GM12878 (cell line): ENCODE data around the gene CDO1. TPM values are rescaled to one million over a fixed set of nuclear protein-coding genes. Genes with fewer than 3 reads are reported as not detected.

Source experiments
- ATAC-seq: fragments of 200-7000 bp; cut with Tn5 transposase; 3 replicates; pipeline ENCODE4 v1.9.1; 2020; ENCODE audit warnings: mild to moderate bottlenecking, moderate library complexity
- BruUV-seq: library from RNA; stranded (reverse); fragments of 400-500 nt; replicated peaks from 2 replicates; lab custom pipeline; 2021; lab: Mats Ljungman, UMichigan
- CTCF ChIA-PET: fragments of 300-600 bp; sonication (Branson Sonifier 250); formaldehyde crosslinking; extraction: SDS; loops from one replicate; lab custom pipeline; 2021; ENCODE audit warnings: inconsistent platforms; lab: Yijun Ruan, JAX
- POLR2A ChIA-PET: fragments of 350-600 bp; formaldehyde crosslinking; extraction: SDS; loops from one replicate; lab custom pipeline; 2021; ENCODE audit warnings: inconsistent platforms; lab: Charles Lee
- RAD21 ChIA-PET: fragments of 300-600 bp; sonication (Branson Sonifier 250); formaldehyde crosslinking; loops from one replicate; lab custom pipeline; 2023; ENCODE audit warnings: antibody characterized with exemption; ENCODE audit not compliant: unreplicated experiment; lab: Charles Lee
- SMC1A ChIA-PET: fragments of 300-600 bp; sonication (Branson Sonifier 250); formaldehyde crosslinking; loops from one replicate; lab custom pipeline; 2023; ENCODE audit not compliant: unreplicated experiment, uncharacterized antibody; lab: Charles Lee
- DNase-seq: peaks from one replicate; pipeline ENCODE4 v3.0.0-alpha.2; 2011; ENCODE audit warnings: low read depth, low spot score
- FAIRE-seq: peaks from 3 replicates; lab custom pipeline; 2011; peaks lifted over from hg19 to GRCh38; lab: Jason Lieb, UNC
- H2AFZ ChIP-seq: 2 replicates; pipeline ENCODE4 v1.6.0; 2011; ENCODE audit warnings: low read depth, low read length, control low read depth; ENCODE audit not compliant: control insufficient read depth
- H3K27ac ChIP-seq: 2 replicates; pipeline ENCODE4 v1.5.1; 2011; ENCODE audit warnings: control low read depth; ENCODE audit not compliant: control insufficient read depth, insufficient read depth
- H3K27me3 ChIP-seq, 2 experiments: replicated peaks in 1 of 2; 2 replicates each; pipeline versions ENCODE4 v1.6.0 to v1.6.1; 2011; ENCODE audit warnings: low read length in 1 of 2; ENCODE audit not compliant: control insufficient read depth in 2 of 2, insufficient read depth in 2 of 2
- H3K36me3 ChIP-seq, 2 experiments: 2 replicates each; pipeline ENCODE4 v1.5.1; 2011; ENCODE audit warnings: low read length in 1 of 2; ENCODE audit not compliant: control insufficient read depth in 2 of 2, insufficient read depth in 2 of 2
- H3K4me1 ChIP-seq: 2 replicates; pipeline ENCODE4 v1.6.1; 2011; ENCODE audit warnings: mild to moderate bottlenecking, low read length, moderate library complexity, mixed read lengths; ENCODE audit not compliant: control insufficient read depth, insufficient read depth
- H3K4me2 ChIP-seq: 2 replicates; pipeline ENCODE4 v1.6.0; 2011; ENCODE audit warnings: control low read depth; ENCODE audit not compliant: control insufficient read depth, insufficient read depth
- H3K4me3 ChIP-seq: fragments of 200-600 bp; sonication (generic); 2 replicates; pipeline ENCODE4 v1.5.1; 2016
- H3K79me2 ChIP-seq: 2 replicates; pipeline ENCODE4 v1.6.0; 2011; ENCODE audit warnings: low read length; ENCODE audit not compliant: control insufficient read depth, insufficient read depth
- H3K9ac ChIP-seq: 2 replicates; pipeline ENCODE4 v1.8.0; 2011; ENCODE audit warnings: low read length, control low read depth, mixed read lengths; ENCODE audit not compliant: control insufficient read depth, insufficient read depth
- H3K9me3 ChIP-seq: replicated peaks from 3 replicates; pipeline ENCODE4 v1.5.1; 2011; ENCODE audit warnings: mild to moderate bottlenecking, low read length; ENCODE audit not compliant: control insufficient read depth, insufficient read depth
- H4K20me1 ChIP-seq: 2 replicates; pipeline ENCODE4 v1.6.0; 2011; ENCODE audit not compliant: control insufficient read depth, insufficient read depth
- ATF7 ChIP-seq: fragments of 450-650 bp; IDR thresholded peaks from 2 replicates; pipeline ENCODE4 v1.6.1; 2016; ENCODE audit warnings: low read depth, mild to moderate bottlenecking
- CBFB ChIP-seq: IDR thresholded peaks from 2 replicates; pipeline ENCODE4 v1.6.1; 2016; ENCODE audit warnings: antibody characterized with exemption, low read depth
- EZH2 ChIP-seq: IDR thresholded peaks from 2 replicates; pipeline ENCODE4 v1.6.1; 2012; ENCODE audit warnings: low read depth, mild to moderate bottlenecking, control low read depth, inconsistent platforms, low read length, borderline replicate concordance; ENCODE audit not compliant: control insufficient read depth
- HCFC1 ChIP-seq: fragments of 150-350 bp; IDR thresholded peaks from 2 replicates; pipeline ENCODE4 v1.6.1; 2014; ENCODE audit warnings: low read length
- NRF1 ChIP-seq: conservative IDR thresholded peaks from 2 replicates; pipeline ENCODE4 v1.6.1; 2011; ENCODE audit warnings: mild to moderate bottlenecking, low read depth, low read length, improper control_type of control experiment
- SIX5 ChIP-seq: IDR thresholded peaks from 2 replicates; pipeline ENCODE4 v1.6.1; 2011; ENCODE audit warnings: mild to moderate bottlenecking, low read depth, low read length, moderate library complexity; ENCODE audit not compliant: severe bottlenecking
- SMAD5 ChIP-seq: IDR thresholded peaks from 2 replicates; pipeline ENCODE4 v1.6.1; 2016; ENCODE audit warnings: antibody characterized with exemption, low read depth
- SMARCA5 ChIP-seq: fragments of 450-650 bp; IDR thresholded peaks from 2 replicates; pipeline ENCODE4 v1.6.1; 2017; ENCODE audit warnings: mild to moderate bottlenecking
- SUZ12 ChIP-seq: fragments of 200-600 bp; sonication (generic); IDR thresholded peaks from one replicate; pipeline ENCODE4 v1.6.1; 2018; ENCODE audit warnings: antibody characterized with exemption, mild to moderate bottlenecking; ENCODE audit not compliant: unreplicated experiment
- WGBS: methylation state at CpG from one replicate; pipeline ENCODE4 v1.1.6; 2016; ENCODE audit warnings: low lambda C conversion rate; ENCODE audit not compliant: insufficient replicate concordance, insufficient coverage; ENCODE audit errors: missing lambda C conversion rate; 5-methylcytosine and 5-hydroxymethylcytosine counted together
- in situ Hi-C: fragments of 300-500 bp; cut with MboI; formaldehyde crosslinking; loops from 9 replicates; pipeline ENCODE4 v1.14.3; 2018; ENCODE audit warnings: mixed read lengths
- intact Hi-C: fragments of 100-400 bp; cut with micrococcal nuclease; formaldehyde crosslinking; loops from one replicate; pipeline ENCODE4 v1.14.2; 2022; ENCODE audit not compliant: unreplicated experiment
- polyA plus RNA-seq, 11 experiments: library from polyadenylated mRNA; depleted of rRNA in 4 of 11; unstranded in 6 of 11; stranded (reverse) in 5 of 11; fragments of >200 nt; fragmentation: Nextera tagmentation in 4 of 11; fragmentation: Illumina TruSeq in 1 of 11; extraction: Ambion mirVana in 4 of 11; extraction: Trizol in 1 of 11; gene quantifications; 1 replicate in 1 of 11; 2 replicates in 10 of 11; pipeline versions ENCODE4 v1.2.1 to v1.2.3, GENCODE V29; 2011 to 2016; ENCODE audit warnings: inconsistent platforms in 2 of 11, missing spikeins in 2 of 11, low read depth in 1 of 11
- total RNA-seq, 4 experiments: library from RNA; depleted of rRNA in 3 of 4; stranded (reverse); fragments of >200 nt in 3 of 4; fragmentation: Illumina TruSeq in 1 of 4; extraction: Trizol in 1 of 4; gene quantifications; 2 replicates each; pipeline versions ENCODE4 v1.2.1 to v1.2.3, GENCODE V29; 2013 to 2021
- TF ChIP-seq, protein P1 (sequence below): IDR thresholded peaks from 2 replicates; pipeline ENCODE4 v1.6.1; 2012; ENCODE audit warnings: low read depth, low read length, improper control_type of control experiment
- TF ChIP-seq, protein P2 (sequence below): fragments of 450-650 bp; IDR thresholded peaks from 2 replicates; pipeline ENCODE4 v1.6.1; 2016; ENCODE audit warnings: mild to moderate bottlenecking
- TF ChIP-seq, protein P3 (sequence below): fragments of 450-650 bp; IDR thresholded peaks from 2 replicates; pipeline ENCODE4 v1.6.1; 2017; ENCODE audit warnings: borderline replicate concordance
- TF ChIP-seq, protein P4 (sequence below): fragments of 450-650 bp; formaldehyde crosslinking; IDR thresholded peaks from 2 replicates; pipeline ENCODE4 v1.4.0; 2020; ENCODE audit warnings: mild to moderate bottlenecking, moderate library complexity

The CDO1 gene
- total and polyA plus RNA-seq, 10 of the 15 experiments (the other 5 are each of a cell fraction or from before 2014, with no cell fraction given), result 0.05 TPM; not detected in 9

DNA sequence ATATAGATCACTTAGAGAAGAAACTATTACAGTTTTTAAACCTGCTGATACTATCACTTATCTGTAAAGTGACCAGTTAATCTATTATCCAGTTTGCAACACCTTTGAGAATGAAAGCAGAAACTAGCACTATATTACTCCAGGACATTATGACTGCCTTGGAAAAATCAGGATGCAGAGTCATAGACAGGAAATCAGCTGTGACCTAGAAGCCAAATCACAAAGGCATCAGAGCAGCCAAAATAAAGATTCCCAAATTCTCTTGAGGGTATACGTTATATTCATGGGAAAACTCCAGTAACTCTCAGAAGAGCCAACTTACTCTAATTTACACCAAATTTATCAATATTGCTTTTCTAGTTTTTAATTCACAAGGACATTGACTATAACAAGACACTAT is 49.9 kb downstream of the CDO1 start:
- 0% methylated on average over 1 of the region's 1 CpG for WGBS
- no TSS peak for BruUV-seq
- in situ Hi-C loops (no loop called here), intact Hi-C loops (no loop called here)
- RAD21 ChIA-PET, result no interaction called here
- H3K4me3 ChIP-seq, result no peak overlapping the region
- H3K9me3 ChIP-seq, result no peaks in the 10 kb centered on the region; the same call in 2 of the 3 replicates
- H3K4me1 ChIP-seq, result no peaks in the 10 kb centered on the region
- no peak overlapping the region for H2AFZ ChIP-seq
- POLR2A ChIA-PET, result no interaction called here
- H3K36me3 ChIP-seq, result no peaks in the 10 kb centered on the region
- SMC1A ChIA-PET, result interaction anchor here (0.7 kb wide), 2 partner anchors 12 to 101 kb away, joined by 3 to 4 read pairs; no protein-coding TSS in a partner anchor
- no peak overlapping the region for H3K27ac ChIP-seq
- no peak overlapping the region for H3K9ac ChIP-seq
- H3K27me3 ChIP-seq, result no peaks in the 10 kb centered on the region
- H3K79me2 ChIP-seq, result no peaks in the 10 kb centered on the region
- FAIRE-seq, result no peak
- no peak for DNase-seq
- CTCF ChIA-PET, result interaction anchor here (1.2 to 1.6 kb wide), 2 partner anchors 16 to 61 kb away, joined by 3 to 4 read pairs; no protein-coding TSS in a partner anchor
- H4K20me1 ChIP-seq, result no peaks in the 10 kb centered on the region
- TF ChIP-seq, protein P1, sequence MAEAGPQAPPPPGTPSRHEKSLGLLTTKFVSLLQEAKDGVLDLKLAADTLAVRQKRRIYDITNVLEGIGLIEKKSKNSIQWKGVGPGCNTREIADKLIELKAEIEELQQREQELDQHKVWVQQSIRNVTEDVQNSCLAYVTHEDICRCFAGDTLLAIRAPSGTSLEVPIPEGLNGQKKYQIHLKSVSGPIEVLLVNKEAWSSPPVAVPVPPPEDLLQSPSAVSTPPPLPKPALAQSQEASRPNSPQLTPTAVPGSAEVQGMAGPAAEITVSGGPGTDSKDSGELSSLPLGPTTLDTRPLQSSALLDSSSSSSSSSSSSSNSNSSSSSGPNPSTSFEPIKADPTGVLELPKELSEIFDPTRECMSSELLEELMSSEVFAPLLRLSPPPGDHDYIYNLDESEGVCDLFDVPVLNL, result no peak
- TF ChIP-seq SMAD5 (no peak), CBFB (no peak), SUZ12 (no peak), SIX5 (no peak), NRF1 (no peak), HCFC1 (no peak), ATF7 (no peak), EZH2 (no peak), SMARCA5 (no peak)
- TF ChIP-seq, protein P2, sequence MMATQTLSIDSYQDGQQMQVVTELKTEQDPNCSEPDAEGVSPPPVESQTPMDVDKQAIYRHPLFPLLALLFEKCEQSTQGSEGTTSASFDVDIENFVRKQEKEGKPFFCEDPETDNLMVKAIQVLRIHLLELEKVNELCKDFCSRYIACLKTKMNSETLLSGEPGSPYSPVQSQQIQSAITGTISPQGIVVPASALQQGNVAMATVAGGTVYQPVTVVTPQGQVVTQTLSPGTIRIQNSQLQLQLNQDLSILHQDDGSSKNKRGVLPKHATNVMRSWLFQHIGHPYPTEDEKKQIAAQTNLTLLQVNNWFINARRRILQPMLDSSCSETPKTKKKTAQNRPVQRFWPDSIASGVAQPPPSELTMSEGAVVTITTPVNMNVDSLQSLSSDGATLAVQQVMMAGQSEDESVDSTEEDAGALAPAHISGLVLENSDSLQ, result no peak
- TF ChIP-seq, protein P3, sequence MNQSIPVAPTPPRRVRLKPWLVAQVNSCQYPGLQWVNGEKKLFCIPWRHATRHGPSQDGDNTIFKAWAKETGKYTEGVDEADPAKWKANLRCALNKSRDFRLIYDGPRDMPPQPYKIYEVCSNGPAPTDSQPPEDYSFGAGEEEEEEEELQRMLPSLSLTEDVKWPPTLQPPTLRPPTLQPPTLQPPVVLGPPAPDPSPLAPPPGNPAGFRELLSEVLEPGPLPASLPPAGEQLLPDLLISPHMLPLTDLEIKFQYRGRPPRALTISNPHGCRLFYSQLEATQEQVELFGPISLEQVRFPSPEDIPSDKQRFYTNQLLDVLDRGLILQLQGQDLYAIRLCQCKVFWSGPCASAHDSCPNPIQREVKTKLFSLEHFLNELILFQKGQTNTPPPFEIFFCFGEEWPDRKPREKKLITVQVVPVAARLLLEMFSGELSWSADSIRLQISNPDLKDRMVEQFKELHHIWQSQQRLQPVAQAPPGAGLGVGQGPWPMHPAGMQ, result no peak
- TF ChIP-seq, protein P4, sequence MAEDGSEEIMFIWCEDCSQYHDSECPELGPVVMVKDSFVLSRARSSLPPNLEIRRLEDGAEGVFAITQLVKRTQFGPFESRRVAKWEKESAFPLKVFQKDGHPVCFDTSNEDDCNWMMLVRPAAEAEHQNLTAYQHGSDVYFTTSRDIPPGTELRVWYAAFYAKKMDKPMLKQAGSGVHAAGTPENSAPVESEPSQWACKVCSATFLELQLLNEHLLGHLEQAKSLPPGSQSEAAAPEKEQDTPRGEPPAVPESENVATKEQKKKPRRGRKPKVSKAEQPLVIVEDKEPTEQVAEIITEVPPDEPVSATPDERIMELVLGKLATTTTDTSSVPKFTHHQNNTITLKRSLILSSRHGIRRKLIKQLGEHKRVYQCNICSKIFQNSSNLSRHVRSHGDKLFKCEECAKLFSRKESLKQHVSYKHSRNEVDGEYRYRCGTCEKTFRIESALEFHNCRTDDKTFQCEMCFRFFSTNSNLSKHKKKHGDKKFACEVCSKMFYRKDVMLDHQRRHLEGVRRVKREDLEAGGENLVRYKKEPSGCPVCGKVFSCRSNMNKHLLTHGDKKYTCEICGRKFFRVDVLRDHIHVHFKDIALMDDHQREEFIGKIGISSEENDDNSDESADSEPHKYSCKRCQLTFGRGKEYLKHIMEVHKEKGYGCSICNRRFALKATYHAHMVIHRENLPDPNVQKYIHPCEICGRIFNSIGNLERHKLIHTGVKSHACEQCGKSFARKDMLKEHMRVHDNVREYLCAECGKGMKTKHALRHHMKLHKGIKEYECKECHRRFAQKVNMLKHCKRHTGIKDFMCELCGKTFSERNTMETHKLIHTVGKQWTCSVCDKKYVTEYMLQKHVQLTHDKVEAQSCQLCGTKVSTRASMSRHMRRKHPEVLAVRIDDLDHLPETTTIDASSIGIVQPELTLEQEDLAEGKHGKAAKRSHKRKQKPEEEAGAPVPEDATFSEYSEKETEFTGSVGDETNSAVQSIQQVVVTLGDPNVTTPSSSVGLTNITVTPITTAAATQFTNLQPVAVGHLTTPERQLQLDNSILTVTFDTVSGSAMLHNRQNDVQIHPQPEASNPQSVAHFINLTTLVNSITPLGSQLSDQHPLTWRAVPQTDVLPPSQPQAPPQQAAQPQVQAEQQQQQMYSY (CRISPR knock-in tag), result no peak
- ATAC-seq, result no peak
- H3K4me2 ChIP-seq, result no peak overlapping the region
